Spleen (tissue), 7 donors: ENCODE measurements around the gene SIRPB1.

Experiments
- CTCF ChIP-seq, 11 experiments: fragments of 200-600 bp in 7 of 11; fragments of 450-650 bp in 4 of 11; sonication (generic) in 4 of 11; IDR thresholded peaks in 8 of 11; conservative IDR thresholded peaks in 3 of 11; 1 replicate in 7 of 11; 2 replicates in 4 of 11; pipeline versions ENCODE4 v1.4.0 to v1.8.0; 2016 to 2021; ENCODE audit warnings: antibody characterized with exemption in 11 of 11, inconsistent platforms in 4 of 11, mild to moderate bottlenecking in 1 of 11
- POLR2A ChIP-seq, 3 donors: fragments of 450-650 bp; IDR thresholded peaks; one replicate each; pipeline ENCODE4 v1.5.1; 2017; ENCODE audit warnings: antibody characterized with exemption in 3 of 3, mild to moderate bottlenecking in 1 of 3
- donor health status: DM: no; HTN: no; CAD: no; lungs with moderate emphysema.
- donor health status: DM: no; HTN: no; CAD: no.
- donor health status: DM: no; HTN: no; CAD: no.

DNA sequence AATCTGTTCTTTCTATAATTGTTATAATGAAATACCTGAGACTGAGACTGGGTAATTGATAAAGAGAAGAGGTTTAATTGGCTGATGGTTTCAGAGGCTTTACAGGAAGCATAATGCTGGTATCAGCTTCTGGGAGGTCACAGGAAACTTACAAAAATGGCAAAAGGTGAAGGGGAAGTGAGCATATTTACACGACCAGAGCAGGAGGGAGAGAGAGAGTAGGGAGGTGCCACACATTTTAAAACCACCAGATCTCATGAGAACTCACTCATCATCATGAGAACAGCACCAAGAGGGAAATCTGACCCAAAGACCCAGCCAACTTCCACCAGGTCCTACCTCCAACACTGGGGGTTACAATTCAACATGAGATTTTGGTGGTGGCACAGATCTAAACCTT is 2.6 kb upstream of the SIRPB1 start:
- TF ChIP-seq POLR2A (IDR thresholded peaks at IDR 0.05) (no peak), CTCF (IDR thresholded peaks at IDR 0.05 in 8 of 11, conservative IDR thresholded peaks at IDR 0.05 in 3 of 11) (no peak)
